DMS 273 (cell line): Measurements from ENCODE around the gene PLA2G12A.

Source experiments
- DNase-seq: peaks from one replicate; lab custom pipeline; 2025; ENCODE audit not compliant: unreplicated experiment; lab: John Stamatoyannopoulos, UW

The PLA2G12A gene

GRCh38 chr4:109729718-109730618, at the start of gene PLA2G12A:
Gene PLA2G12A (minus strand): TSS chr4:109730070. CDS start chr4:109729809, 261 bp downstream.
- DNase-seq, result peak; percentile 84

GRCh38 chr4:109764789-109765402, 35.0 kb upstream of the PLA2G12A start:
- DNase-seq, result no peak

GRCh38 chr4:109764376-109764775, 34.5 kb upstream of the PLA2G12A start:
- DNase-seq, result no peak

GRCh38 chr4:109760682-109761081, 30.8 kb upstream of the PLA2G12A start:
- no peak for DNase-seq

GRCh38 chr4:109755656-109756055, 25.8 kb upstream of the PLA2G12A start:
- DNase-seq, result no peak

GRCh38 chr4:109754093-109754857, 24.4 kb upstream of the PLA2G12A start:
- no peak for DNase-seq

GRCh38 chr4:109752525-109752924, 22.7 kb upstream of the PLA2G12A start:
- DNase-seq, result no peak

GRCh38 chr4:109751852-109752251, 22.0 kb upstream of the PLA2G12A start:
- no peak for DNase-seq

GRCh38 chr4:109750652-109751244, 20.9 kb upstream of the PLA2G12A start:
- no peak for DNase-seq

- no peak for DNase-seq
These were observed 19.7 kb upstream of the PLA2G12A start for GRCh38 chr4:109749388-109750082.

- DNase-seq, result no peak
These were observed 18.2 kb upstream of the PLA2G12A start for GRCh38 chr4:109748114-109748513.

GRCh38 chr4:109746728-109747127, 16.9 kb upstream of the PLA2G12A start:
- DNase-seq, result no peak

- no peak for DNase-seq
These were observed 16.0 kb upstream of the PLA2G12A start for GRCh38 chr4:109745830-109746229.

- DNase-seq, result no peak
These were observed 9.7 kb upstream of the PLA2G12A start for GRCh38 chr4:109739547-109739946.

- DNase-seq, result no peak
These were observed 8.4 kb upstream of the PLA2G12A start for GRCh38 chr4:109738104-109738872.

GRCh38 chr4:109735566-109736365, 5.9 kb upstream of the PLA2G12A start:
- DNase-seq, result peak; percentile 13

- DNase-seq, result no peak
These were observed 3.9 kb upstream of the PLA2G12A start for GRCh38 chr4:109733728-109734127.

GRCh38 chr4:109730619-109731545, 1.0 kb upstream of the PLA2G12A start:
- no peak for DNase-seq
